GM19193 (cell line): ENCODE data around the gene FAIM2.

ENCODE experiments used
- POLR2A ChIP-seq: IDR thresholded peaks from 4 replicates; pipeline ENCODE4 v1.6.1; 2011; ENCODE audit not compliant: insufficient read depth, insufficient read length; ENCODE audit errors: extremely low read depth

FAIM2 gene

GRCh38 chr12:49870501-49871262 is 33.0 kb downstream of the FAIM2 start:
- no peak for TF ChIP-seq POLR2A

GRCh38 chr12:49869816-49870500 is 33.7 kb downstream of the FAIM2 start:
- no peak for TF ChIP-seq POLR2A

GRCh38 chr12:49868952-49869815 is 34.5 kb downstream of the FAIM2 start:
- no peak for TF ChIP-seq POLR2A

DNA sequence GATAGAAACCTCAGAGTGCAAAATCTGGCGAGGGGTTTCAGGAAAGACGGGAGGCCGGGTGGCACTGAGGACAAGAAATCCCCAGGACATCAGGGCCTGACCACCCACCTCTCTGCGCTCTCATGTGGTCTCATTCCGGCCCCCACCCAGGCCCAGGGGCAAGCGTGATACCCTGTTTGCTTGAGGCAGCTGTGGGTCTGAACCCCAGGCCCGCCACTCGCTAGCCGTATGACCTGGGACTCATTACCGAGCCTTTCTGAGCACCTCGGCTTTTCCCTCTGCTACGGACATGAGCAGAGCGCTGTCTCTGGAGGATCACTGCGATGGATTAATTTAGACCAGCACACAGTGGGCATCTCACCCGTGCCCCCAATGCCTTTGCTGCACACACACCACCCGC is 35.3 kb downstream of the FAIM2 start:
- no peak for TF ChIP-seq POLR2A

DNA sequence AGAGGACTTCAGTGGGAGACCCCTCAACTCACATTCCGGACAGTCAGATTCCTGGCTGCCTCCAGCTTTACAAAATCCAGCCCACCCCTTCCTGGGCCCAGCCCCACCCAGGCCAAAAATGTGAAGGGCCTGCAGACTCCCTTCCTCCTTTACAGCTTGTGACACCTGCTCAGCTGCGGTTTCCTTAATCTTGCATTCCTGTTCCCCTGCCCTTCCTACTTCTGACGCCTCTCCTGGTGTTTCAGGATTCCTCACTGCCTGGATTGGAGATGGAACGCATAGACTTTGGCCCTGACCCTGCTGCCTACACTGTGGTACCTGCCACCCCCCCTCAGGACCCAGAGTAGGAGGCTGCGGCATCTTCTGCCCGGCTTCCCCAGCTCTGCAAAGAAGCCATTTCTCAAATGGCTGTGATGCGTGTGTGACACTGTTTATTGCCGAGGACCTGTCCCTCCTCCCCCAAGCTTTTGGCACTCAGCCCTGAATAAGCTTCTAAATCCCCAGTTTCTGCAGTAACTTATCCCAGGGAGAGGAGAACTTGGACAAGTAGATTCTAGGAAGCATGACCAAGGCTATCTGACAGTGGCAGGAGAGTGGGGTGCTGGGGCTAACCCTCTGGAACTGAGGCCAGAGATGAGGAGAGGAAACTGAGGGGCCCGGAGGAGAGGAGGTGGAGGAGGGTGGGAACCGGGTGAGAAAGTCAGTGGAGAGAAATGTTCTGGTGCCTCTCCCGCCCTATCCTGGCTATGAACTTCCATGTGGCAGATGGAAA is 35.9 kb downstream of the FAIM2 start:
- no peak for TF ChIP-seq POLR2A

GRCh38 chr12:49866859-49867569 is 36.7 kb downstream of the FAIM2 start:
- no peak for TF ChIP-seq POLR2A

DNA sequence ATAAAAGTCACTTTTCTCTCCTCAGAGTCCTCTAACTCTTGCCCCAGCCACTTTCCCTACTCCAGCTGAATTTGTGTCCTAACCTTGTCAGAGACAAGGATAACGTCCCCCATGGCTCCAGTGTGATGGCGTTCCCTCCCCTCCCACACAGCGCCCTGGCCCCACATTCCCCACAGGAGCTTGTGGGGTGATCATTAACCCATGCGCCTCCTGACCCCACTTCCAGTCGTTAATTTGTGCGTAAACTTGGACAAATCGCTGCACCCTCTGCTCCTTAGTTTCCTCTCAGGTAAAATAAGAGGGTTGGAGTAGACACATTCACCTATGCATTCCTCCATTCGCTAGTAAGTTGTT is 37.9 kb downstream of the FAIM2 start:
- no peak for TF ChIP-seq POLR2A

DNA sequence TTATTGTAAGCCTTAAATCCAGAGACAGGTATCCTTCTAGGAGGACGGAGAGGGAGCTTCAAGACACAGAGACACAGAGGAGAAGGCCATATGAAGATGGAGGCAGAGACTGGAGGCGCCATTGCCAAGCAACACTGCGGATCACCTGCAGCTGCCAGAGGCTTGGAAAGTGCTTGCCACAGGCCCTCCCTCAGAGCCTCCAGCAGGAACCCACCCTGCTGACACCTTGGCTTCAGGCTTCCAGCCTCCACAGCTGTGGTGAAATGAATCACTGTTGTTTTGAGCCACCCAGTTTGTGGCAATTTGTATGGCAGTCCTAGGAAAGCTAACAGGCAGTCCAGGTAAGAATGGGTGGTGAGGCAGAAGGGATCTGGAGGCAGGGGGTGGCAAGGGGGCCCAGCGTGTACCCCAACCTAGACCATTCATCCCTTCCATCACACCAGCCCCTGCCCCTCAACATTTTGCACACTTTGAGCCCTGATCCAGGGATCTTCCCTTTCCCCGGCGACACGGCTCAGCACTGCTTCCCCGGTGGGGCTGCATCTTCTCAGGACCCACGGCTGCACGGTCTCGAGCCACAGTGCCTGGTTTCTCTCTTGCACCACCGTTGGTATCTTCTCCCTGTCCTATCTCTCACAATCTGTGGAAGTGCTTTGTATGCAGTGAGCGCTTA is 38.5 kb downstream of the FAIM2 start:
- no peak for TF ChIP-seq POLR2A

GRCh38 chr12:49864798-49865090 is 39.0 kb downstream of the FAIM2 start:
- TF ChIP-seq POLR2A = no peak

GRCh38 chr12:49863946-49864797 is 39.5 kb downstream of the FAIM2 start:
- TF ChIP-seq POLR2A = no peak

DNA sequence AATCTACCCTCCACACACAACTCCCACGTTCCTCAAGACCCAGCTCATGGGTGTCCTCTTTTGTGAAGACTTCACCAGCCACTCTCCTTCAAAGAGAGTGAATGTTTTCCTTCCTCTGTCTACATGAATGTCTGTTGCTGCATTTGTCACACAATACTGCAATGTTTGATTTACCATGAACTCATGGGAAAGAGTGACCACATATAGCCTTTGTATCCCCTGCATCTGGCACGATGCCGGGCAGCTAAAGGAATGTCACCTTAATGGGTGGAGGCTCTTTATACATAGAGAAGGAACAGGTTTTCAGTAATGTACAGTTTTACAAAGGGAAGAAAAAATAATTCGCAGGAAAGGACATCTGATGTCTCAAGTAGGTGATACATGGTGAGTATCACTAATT is 48.7 kb downstream of the FAIM2 start:
- TF ChIP-seq POLR2A = no peak

GRCh38 chr12:49853671-49854070 is 50.0 kb downstream of the FAIM2 start:
- TF ChIP-seq POLR2A = no peak

DNA sequence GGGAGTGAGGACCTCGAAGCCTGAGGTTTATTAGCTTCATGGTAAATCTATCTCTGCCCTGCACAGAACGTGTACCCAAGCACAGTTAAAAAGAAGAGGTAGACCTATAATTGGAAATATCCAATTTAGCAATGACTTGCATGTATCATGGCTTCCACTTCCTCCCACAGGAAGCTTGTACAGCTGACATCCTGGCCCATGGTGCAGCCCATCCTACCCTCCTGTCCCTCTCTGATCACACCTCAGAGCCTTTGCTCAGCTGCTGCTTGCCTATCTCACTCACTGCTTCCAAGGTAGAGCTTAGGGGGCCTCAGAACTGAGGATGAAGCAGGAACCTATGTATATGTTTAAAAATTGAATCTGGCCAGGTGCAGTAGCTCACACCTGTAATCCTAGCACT is 56.5 kb downstream of the FAIM2 start:
- TF ChIP-seq POLR2A = no peak

- TF ChIP-seq POLR2A = no peak
Measured at GRCh38 chr12:49846032-49846431, 57.7 kb downstream of the FAIM2 start.
